GM23338 (cell line): ENCODE data around the gene CD74. TPM values are rescaled to one million over a fixed set of nuclear protein-coding genes. Genes with fewer than 3 reads are reported as not detected.

Source experiments
- ATAC-seq: fragments of 200-7000 bp; cut with Tn5 transposase; 3 replicates; pipeline ENCODE4 v1.9.1; 2020
- DNase-seq: peaks from one replicate; pipeline ENCODE4 v3.0.0-alpha.2; 2015; ENCODE audit warnings: low spot score
- H2AFZ ChIP-seq: fragments of 200-600 bp; sonication (generic); 2 replicates; pipeline ENCODE4 v1.8.0; 2016; ENCODE audit warnings: antibody characterized with exemption, mild to moderate bottlenecking, moderate library complexity
- H3F3A ChIP-seq: fragments of 200-600 bp; sonication (generic); replicated peaks from 2 replicates; pipeline ENCODE4 v1.8.0; 2017; ENCODE audit warnings: antibody characterized with exemption, mixed run types, low read depth
- H3K27ac ChIP-seq: fragments of 200-600 bp; sonication (generic); 2 replicates; pipeline ENCODE4 v1.6.1; 2016; ENCODE audit warnings: low read depth
- H3K27me3 ChIP-seq: fragments of 200-600 bp; sonication (generic); 2 replicates; pipeline ENCODE4 v1.8.0; 2016; ENCODE audit warnings: mild to moderate bottlenecking, mixed run types, moderate library complexity; ENCODE audit not compliant: insufficient read depth
- H3K36me3 ChIP-seq: fragments of 200-600 bp; sonication (generic); 2 replicates; pipeline ENCODE4 v1.8.0; 2016; ENCODE audit warnings: mild to moderate bottlenecking; ENCODE audit not compliant: insufficient read depth
- H3K4me1 ChIP-seq: fragments of 200-600 bp; sonication (generic); 2 replicates; pipeline ENCODE4 v1.8.0; 2016; ENCODE audit warnings: mild to moderate bottlenecking, moderate library complexity; ENCODE audit not compliant: insufficient read depth
- H3K4me2 ChIP-seq: fragments of 200-600 bp; sonication (generic); 2 replicates; pipeline ENCODE4 v1.7.1; 2017; ENCODE audit warnings: mixed run types
- H3K4me3 ChIP-seq: fragments of 200-600 bp; sonication (generic); 2 replicates; pipeline ENCODE4 v1.6.1; 2016; ENCODE audit warnings: mixed run types
- H3K79me2 ChIP-seq: fragments of 200-600 bp; sonication (generic); replicated peaks from 2 replicates; pipeline ENCODE4 v1.8.0; 2017; ENCODE audit warnings: mild to moderate bottlenecking; ENCODE audit not compliant: insufficient read depth
- H3K9me2 ChIP-seq: fragments of 200-600 bp; sonication (generic); 2 replicates; pipeline ENCODE4 v1.8.0; 2017; ENCODE audit not compliant: insufficient read depth
- H4K20me1 ChIP-seq: fragments of 200-600 bp; sonication (generic); replicated peaks from 2 replicates; pipeline ENCODE4 v1.8.0; 2017; ENCODE audit warnings: mild to moderate bottlenecking; ENCODE audit not compliant: insufficient read depth
- H3K27ac Mint-ChIP-seq: 2 replicates; pipeline ENCODE4 v1.8.0; 2020; ENCODE audit warnings: inconsistent platforms, mild to moderate bottlenecking, moderate library complexity, mixed read lengths
- H3K27me3 Mint-ChIP-seq: 3 replicates; pipeline ENCODE4 v1.8.0; 2022; ENCODE audit warnings: low read depth, mild to moderate bottlenecking, moderate library complexity, mixed read lengths, inconsistent platforms; ENCODE audit not compliant: insufficient read depth, poor library complexity
- H3K36me3 Mint-ChIP-seq: 3 replicates; pipeline ENCODE4 v1.8.0; 2021; ENCODE audit warnings: low read depth, mild to moderate bottlenecking, inconsistent platforms, moderate library complexity, mixed read lengths
- H3K4me1 Mint-ChIP-seq: 3 replicates; pipeline ENCODE4 v1.8.0; 2020; ENCODE audit warnings: mild to moderate bottlenecking, inconsistent platforms, mixed read lengths
- H3K4me3 Mint-ChIP-seq: 3 replicates; pipeline ENCODE4 v1.8.0; 2021; ENCODE audit warnings: moderate library complexity, mild to moderate bottlenecking, inconsistent platforms, mixed read lengths
- H3K9me3 Mint-ChIP-seq: 3 replicates; pipeline ENCODE4 v1.8.0; 2020; ENCODE audit warnings: moderate library complexity, mild to moderate bottlenecking, inconsistent platforms, mixed read lengths
- CREB1 ChIP-seq: fragments of 250-450 bp; sonication (Bioruptor Pico); IDR thresholded peaks from 2 replicates; pipeline ENCODE4 v1.5.0; 2020; ENCODE audit warnings: low read depth, mild to moderate bottlenecking, moderate library complexity
- CTCF ChIP-seq, 2 experiments: fragments of 200-600 bp in 1 of 2; sonication (generic) in 1 of 2; conservative IDR thresholded peaks; 2 replicates each; pipeline versions ENCODE4 v1.5.1 to v1.6.1; 2016 to 2017; ENCODE audit warnings: antibody characterized with exemption in 2 of 2, low read depth in 2 of 2, mild to moderate bottlenecking in 2 of 2, moderate library complexity in 1 of 2
- ETS1 ChIP-seq: IDR thresholded peaks from 2 replicates; pipeline ENCODE4 v1.6.1; 2016; ENCODE audit warnings: antibody characterized with exemption
- EZH2 ChIP-seq: fragments of 200-600 bp; sonication (generic); IDR thresholded peaks from one replicate; pipeline ENCODE4 v1.8.0; 2017; ENCODE audit warnings: antibody characterized with exemption, mild to moderate bottlenecking, low read depth; ENCODE audit not compliant: unreplicated experiment
- EZH2phosphoT487 ChIP-seq: fragments of 200-600 bp; sonication (generic); IDR thresholded peaks from one replicate; pipeline ENCODE4 v1.8.1; 2018; ENCODE audit warnings: antibody characterized with exemption; ENCODE audit not compliant: unreplicated experiment
- JUNB ChIP-seq: IDR thresholded peaks from one replicate; pipeline ENCODE4 v1.6.1; 2016; ENCODE audit warnings: antibody characterized with exemption; ENCODE audit not compliant: unreplicated experiment
- NANOG ChIP-seq: IDR thresholded peaks from 2 replicates; pipeline ENCODE4 v1.6.1; 2016; ENCODE audit warnings: antibody characterized with exemption, borderline replicate concordance
- POLR2AphosphoS5 ChIP-seq: IDR thresholded peaks from 2 replicates; pipeline ENCODE4 v1.6.1; 2016; ENCODE audit warnings: antibody characterized with exemption, low read depth
- REST ChIP-seq: IDR thresholded peaks from one replicate; pipeline ENCODE4 v1.6.1; 2018; ENCODE audit warnings: antibody characterized with exemption; ENCODE audit not compliant: unreplicated experiment
- STAT1 ChIP-seq: IDR thresholded peaks from one replicate; pipeline ENCODE4 v1.6.1; 2016; ENCODE audit warnings: antibody characterized with exemption; ENCODE audit not compliant: unreplicated experiment
- ZNF114 ChIP-seq: fragments of 250-450 bp; sonication (Bioruptor Pico); IDR thresholded peaks from 2 replicates; pipeline ENCODE4 v1.5.0; 2020; ENCODE audit warnings: mild to moderate bottlenecking, moderate library complexity
- ZNF331 ChIP-seq: fragments of 250-450 bp; sonication (Bioruptor Pico); IDR thresholded peaks from 2 replicates; pipeline ENCODE4 v1.5.0; 2020; ENCODE audit warnings: low read depth, mild to moderate bottlenecking, moderate library complexity
- ZNF462 ChIP-seq: fragments of 250-450 bp; sonication (Bioruptor Pico); IDR thresholded peaks from 2 replicates; pipeline ENCODE4 v1.5.0; 2020; ENCODE audit warnings: mild to moderate bottlenecking, moderate library complexity
- polyA plus RNA-seq: library from polyadenylated mRNA; unstranded; fragments of >200 nt; fragmentation: Nextera tagmentation; extraction: Ambion mirVana; gene quantifications from 2 replicates; pipeline ENCODE4 v1.2.1, GENCODE V29; 2016
- total RNA-seq: library from RNA; depleted of rRNA; stranded (reverse); fragments of >200 nt; shearing (Covaris generic); gene quantifications from 2 replicates; pipeline ENCODE4 v1.2.3, GENCODE V29; 2014

CD74 gene
- total and polyA plus RNA-seq, 2 experiments from 2014 or later: 49.8 to 98.4 TPM

GRCh38 chr5:150449517-150450339 is 37.0 kb upstream of the CD74 start, which contains the start of gene RPS14:
TSS of gene RPS14 (minus strand) at chr5:150449739. CDS start at chr5:150447733, 2,006 bp downstream.
- Histone ChIP-seq H4K20me1 (peaks cover 38% of the 10 kb centered on the region), H3K79me2 (peaks cover 37% of the 10 kb centered on the region), H3K4me1 (peaks cover 18% of the 10 kb centered on the region; the same call in 1 of the 2 replicates), H3K27me3 (no peaks in the 10 kb centered on the region), H3K4me3 (peak within 1 kb of the TSS; percentile 100), H3K4me2 (peak within 1 kb of the TSS; percentile 99), H3K27ac (peak within 1 kb of the TSS; percentile 95), H2AFZ (no peak within 1 kb of the TSS; the same call in 1 of the 2 replicates), H3F3A (peaks cover 49% of the 10 kb centered on the region), H3K9me2 (no peaks in the 10 kb centered on the region), H3K36me3 (peaks cover 41% of the 10 kb centered on the region)
- H3K9me3 Mint-ChIP-seq: peaks cover 3% of the 10 kb centered on the region; the same call in 2 of the 3 replicates
- H3K4me3 Mint-ChIP-seq: peak within 1 kb of the TSS; percentile 99
- peak; percentile 95 for DNase-seq
- H3K27ac Mint-ChIP-seq: peak within 1 kb of the TSS; percentile 99
- peaks cover 50% of the 10 kb centered on the region for H3K36me3 Mint-ChIP-seq
- TF ChIP-seq STAT1: no peak
- peak; percentile 85 for TF ChIP-seq ETS1
- TF ChIP-seq ZNF462 (CRISPR knock-in tag): no peak
- TF ChIP-seq EZH2: no peak
- no peak for TF ChIP-seq EZH2phosphoT487
- peak; percentile 22; the same call in 1 of the 2 replicates for TF ChIP-seq ZNF331 (CRISPR knock-in tag)
- peak; percentile 96 for TF ChIP-seq POLR2AphosphoS5
- TF ChIP-seq NANOG: no peak
- TF ChIP-seq REST: peak; percentile 8
- no peak for TF ChIP-seq JUNB
- TF ChIP-seq CREB1 (CRISPR knock-in tag): peak; percentile 77
- no peak; the same call in 1 of the 2 replicates for TF ChIP-seq ZNF114 (CRISPR knock-in tag)
- TF ChIP-seq CTCF (conservative IDR thresholded peaks at IDR 0.05; ENCODE audit: low read depth in 2 of 2): peak; percentile 73 to 89
- peaks cover 29% of the 10 kb centered on the region for H3K4me1 Mint-ChIP-seq
- H3K27me3 Mint-ChIP-seq: peaks cover 31% of the 10 kb centered on the region
- ATAC-seq: peak; percentile 92
